Hepatic stellate cell (primary cell): Measurements from ENCODE around the gene NLGN1.

Experiments
- DNase-seq: peaks from one replicate; pipeline ENCODE4 v3.0.0; 2011; ENCODE audit warnings: low spot score

The NLGN1 gene

GRCh38 chr3:173846584-173846983, 449.0 kb downstream of the NLGN1 start:
- DNase-seq = no peak

GRCh38 chr3:173849489-173849888, 451.9 kb downstream of the NLGN1 start:
- DNase-seq = no peak

GRCh38 chr3:173857154-173857553, 459.6 kb downstream of the NLGN1 start:
- DNase-seq = no peak

DNA sequence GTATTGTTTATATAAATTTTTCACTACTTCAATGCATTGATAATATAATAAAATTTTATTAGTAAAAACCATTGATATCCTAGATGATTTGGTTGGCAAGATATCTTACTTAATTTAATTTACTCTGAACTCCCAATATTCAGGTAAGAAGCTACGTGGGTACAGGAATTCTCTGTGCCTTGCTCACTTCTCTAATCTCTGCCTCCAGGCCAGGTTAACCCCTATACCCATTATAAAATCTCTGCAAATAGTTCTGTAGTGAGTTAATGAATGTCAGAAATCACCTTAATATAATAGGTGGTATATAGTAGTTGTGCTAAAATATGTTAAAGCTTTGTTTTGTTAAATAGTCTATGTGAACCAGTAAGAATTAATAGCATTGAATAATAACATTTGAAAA, 465.2 kb downstream of the NLGN1 start:
- DNase-seq = no peak

GRCh38 chr3:173863551-173863950, 466.0 kb downstream of the NLGN1 start:
- no peak for DNase-seq

GRCh38 chr3:173865900-173866498, 468.5 kb downstream of the NLGN1 start:
- DNase-seq = no peak

GRCh38 chr3:173869766-173870165, 472.2 kb downstream of the NLGN1 start:
- DNase-seq = no peak

GRCh38 chr3:173870976-173871375, 473.4 kb downstream of the NLGN1 start:
- no peak for DNase-seq

DNA sequence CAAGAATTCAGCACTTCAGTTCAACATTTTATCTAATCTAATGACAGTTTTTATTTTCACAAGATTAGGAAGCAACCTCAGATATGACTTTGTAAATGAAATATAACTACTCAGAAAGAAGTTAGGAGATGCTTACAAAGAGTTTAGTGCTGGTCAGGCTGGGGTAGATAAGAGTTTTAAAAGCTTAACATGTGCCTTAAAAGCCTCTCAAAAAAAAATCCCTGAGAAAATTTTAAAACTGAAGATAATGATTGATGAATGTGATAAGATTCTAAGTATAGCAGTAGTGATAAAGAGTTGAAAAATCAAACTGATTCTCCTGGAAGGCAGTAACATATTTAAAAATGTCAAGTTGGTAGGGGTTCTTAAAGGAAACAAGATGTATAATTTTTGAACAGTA, 478.2 kb downstream of the NLGN1 start:
- DNase-seq = no peak

DNA sequence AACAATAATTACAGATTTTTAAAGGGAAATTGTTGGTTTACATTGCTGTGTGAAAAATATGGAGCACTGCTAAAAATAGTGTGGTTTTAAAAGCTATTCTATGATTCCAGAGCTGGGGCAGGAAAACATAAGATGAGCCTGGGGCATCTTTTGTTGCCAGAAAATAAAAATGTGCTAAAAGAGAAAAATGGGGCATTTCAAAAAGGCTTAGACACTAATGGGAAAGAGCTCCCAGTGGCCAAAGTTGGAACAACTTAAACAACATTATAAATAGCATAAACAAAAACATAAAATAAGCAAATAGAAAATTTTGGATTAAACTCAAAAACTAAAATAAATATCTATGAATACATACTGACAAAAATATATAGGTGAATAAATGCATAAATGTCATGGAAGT, 478.9 kb downstream of the NLGN1 start:
- no peak for DNase-seq

- DNase-seq = no peak
Observed at GRCh38 chr3:173887888-173888287, 490.3 kb downstream of the NLGN1 start.

- DNase-seq = no peak
Observed at GRCh38 chr3:173889596-173889995, 492.1 kb downstream of the NLGN1 start.

GRCh38 chr3:173890091-173890490, 492.5 kb downstream of the NLGN1 start:
- no peak for DNase-seq

DNA sequence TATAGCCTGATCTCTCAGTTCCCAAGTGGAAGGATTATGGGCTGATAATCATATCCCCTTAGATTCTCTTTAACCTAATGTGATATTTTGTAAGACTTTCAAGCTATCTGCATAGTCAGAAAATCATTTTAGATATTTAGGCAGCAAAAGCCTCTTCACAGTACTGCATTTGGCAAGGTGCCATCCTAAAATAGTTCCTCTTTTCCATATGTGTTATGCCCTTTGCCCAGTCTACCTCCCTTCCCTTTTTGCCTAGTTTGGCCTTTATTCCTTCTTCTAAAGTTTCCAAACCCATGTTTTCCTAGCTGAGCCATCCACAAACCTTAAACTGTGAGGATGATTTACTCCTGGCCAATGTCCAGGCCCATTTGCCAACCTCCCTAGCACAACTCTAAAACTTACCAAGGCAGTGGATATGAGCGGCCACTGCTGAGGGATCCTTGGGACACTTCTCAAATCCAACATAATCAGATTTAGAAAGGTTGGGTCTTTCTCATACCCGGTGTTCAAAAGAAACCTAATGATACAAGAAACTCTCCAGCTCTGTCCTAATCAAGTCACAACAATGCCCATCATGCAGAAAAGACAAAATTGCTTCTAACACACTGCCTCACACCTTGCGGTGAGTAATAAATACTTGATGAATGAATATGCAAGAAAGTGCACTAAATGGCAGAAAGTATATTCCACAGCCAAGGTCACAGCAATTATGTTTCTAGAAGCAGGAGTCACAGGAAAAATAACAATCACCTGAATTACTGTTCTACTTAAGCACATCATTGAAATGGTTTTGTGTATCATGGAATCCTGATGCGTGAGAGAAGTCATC, 493.9 kb downstream of the NLGN1 start:
- no peak for DNase-seq

DNA sequence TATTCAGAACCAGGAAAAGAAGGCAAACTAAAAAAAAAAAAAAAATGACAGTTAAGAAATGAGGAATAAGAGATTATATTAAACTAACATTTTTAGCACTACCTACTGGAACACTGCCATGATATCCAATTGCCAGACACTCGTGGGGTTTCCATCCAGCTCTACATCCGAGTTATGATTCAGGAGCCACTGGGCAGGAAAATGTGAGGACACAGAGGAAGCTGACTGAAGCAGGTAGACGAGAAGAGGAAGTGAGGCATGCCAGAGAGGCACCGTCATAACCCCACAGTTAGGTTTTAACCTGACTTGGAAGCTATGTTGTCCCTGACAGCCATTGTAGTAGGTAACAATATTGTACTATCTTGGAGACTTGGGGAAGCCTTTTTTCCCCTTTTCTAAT, 495.0 kb downstream of the NLGN1 start:
- DNase-seq = no peak

DNA sequence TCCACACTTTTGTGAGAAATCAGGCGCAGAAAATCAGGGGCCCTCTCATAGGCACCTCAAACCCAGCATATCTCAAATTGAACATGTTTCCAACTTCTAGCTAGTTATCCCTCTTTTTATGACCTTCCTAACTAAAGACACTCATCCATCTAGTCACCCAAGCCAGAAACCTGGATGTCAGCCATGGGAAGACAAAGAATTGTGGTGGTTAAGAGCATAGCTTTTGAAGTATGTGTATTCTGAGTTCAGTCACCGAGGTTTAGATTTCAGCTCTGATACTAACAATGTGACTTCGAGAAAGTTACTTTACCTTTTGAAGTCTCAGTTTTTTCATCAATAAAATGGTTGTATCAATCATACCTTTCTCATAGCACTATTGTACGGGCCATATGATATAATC, 495.5 kb downstream of the NLGN1 start:
- DNase-seq = no peak

- no peak for DNase-seq
Observed at GRCh38 chr3:173893835-173894234, 496.3 kb downstream of the NLGN1 start.

DNA sequence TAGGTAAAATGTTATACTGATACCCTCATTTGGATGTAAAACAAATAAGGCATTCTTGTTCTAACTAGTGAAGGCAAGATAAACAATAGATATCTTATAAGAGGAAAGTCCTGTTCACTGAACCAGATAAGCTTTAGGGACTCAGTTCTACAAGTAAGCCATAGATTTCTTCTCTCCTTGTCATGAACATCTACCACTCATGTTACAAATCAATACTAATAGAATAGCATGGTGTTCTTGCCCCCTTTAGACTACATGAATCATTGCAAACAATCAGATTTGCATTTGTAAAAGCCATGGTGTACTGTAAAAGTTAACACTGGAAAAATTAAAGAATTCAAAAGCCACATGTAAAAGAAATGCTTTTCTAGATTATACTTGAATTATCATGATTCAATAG, 500.1 kb downstream of the NLGN1 start:
- DNase-seq = no peak

DNA sequence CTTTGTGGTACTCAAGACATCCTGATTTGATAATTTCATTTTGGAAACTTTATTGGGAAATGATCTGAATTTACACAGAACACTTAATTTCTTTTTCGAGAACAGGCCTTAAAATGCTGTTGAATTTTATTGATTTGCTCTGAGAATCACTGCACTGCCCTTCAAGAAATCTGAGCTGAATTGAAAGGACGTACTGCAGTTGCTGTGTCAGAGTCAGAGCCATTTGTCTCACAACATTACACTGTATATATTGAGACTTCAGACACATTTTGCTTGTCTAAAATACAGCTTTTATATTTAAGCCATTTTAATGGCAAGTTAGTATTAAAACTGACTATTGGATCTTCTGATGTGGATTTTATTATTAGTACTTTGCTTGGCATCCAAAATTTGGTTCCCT, 504.1 kb downstream of the NLGN1 start:
- DNase-seq = no peak

- no peak for DNase-seq
Observed at GRCh38 chr3:173902401-173902800, 504.9 kb downstream of the NLGN1 start.

- DNase-seq = no peak
Observed at GRCh38 chr3:173902871-173903270, 505.3 kb downstream of the NLGN1 start.

DNA sequence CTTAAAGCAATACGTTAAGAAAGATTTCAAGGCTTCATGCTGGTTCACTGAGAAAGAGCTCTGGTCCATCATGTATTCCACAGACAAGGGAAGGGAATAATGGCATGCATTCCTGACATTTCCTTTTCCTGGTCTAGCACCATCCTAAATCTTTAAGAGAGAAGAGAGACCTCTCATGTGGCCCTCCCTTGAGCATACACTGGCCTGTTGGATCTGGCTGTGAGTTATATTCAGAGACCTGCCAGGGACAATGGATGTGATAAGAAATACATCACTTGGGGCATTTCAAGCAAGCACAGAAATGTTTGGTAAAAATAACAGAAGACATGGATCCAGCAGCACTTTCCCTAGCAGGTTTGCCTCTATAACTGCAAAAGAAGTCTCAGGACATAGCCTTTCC, 507.8 kb downstream of the NLGN1 start:
- no peak for DNase-seq

GRCh38 chr3:173911446-173911845, 513.9 kb downstream of the NLGN1 start:
- DNase-seq = no peak

- no peak for DNase-seq
Observed at GRCh38 chr3:173912126-173912525, 514.6 kb downstream of the NLGN1 start.
